ENCODE data around the gene PNP.

GRCh38 chr14:20440465-20440864 lies 28.7 kb upstream of the PNP start:
- TF ChIP-seq CTCF (IDR thresholded peaks at IDR 0.05; ENCODE audit: low read depth, low read length): no peak
- no peak for TF ChIP-seq EZH2phosphoT487 (IDR thresholded peaks at IDR 0.05; ENCODE audit: low read depth)

All from OCI-LY3 (cell line).